Measurements from ENCODE around the gene GPR4. TPM values are rescaled to one million over a fixed set of nuclear protein-coding genes. Genes with fewer than 3 reads are reported as not detected.

The GPR4 gene
- total and polyA plus RNA-seq, 10 donors = 0.33 to 5.6 (median 3.7) TPM

GRCh38 chr19:45567609-45568008 is 34.4 kb downstream of the GPR4 start:
- intact Hi-C loops (cut with DNase I; ENCODE audit: low total_unique reads) = no loop called here
- Histone ChIP-seq H3K4me1 (peaks cover 0 to 40% (median 31%) of the 10 kb centered on the region in 6 donors), H3K27me3 (replicated peaks in 1 of 7) (no peaks in the 10 kb centered on the region), H3K27ac (no peak overlapping the region), H3K36me3 (peaks cover 0 to 9% (median 0%) of the 10 kb centered on the region in 6 donors), H3K9me3 (no peaks in the 10 kb centered on the region), H3K4me3 (no peak overlapping the region)
- 81 to 96% (median 92%) methylated on average over 2 of the region's 2 CpGs for whole genome bisulfite sequencing, 5 donors
- no peak for TF ChIP-seq POLR2A (IDR thresholded peaks at IDR 0.05)
- no peak for TF ChIP-seq POLR2AphosphoS5 (IDR thresholded peaks at IDR 0.05)
- TF ChIP-seq, protein P1, sequence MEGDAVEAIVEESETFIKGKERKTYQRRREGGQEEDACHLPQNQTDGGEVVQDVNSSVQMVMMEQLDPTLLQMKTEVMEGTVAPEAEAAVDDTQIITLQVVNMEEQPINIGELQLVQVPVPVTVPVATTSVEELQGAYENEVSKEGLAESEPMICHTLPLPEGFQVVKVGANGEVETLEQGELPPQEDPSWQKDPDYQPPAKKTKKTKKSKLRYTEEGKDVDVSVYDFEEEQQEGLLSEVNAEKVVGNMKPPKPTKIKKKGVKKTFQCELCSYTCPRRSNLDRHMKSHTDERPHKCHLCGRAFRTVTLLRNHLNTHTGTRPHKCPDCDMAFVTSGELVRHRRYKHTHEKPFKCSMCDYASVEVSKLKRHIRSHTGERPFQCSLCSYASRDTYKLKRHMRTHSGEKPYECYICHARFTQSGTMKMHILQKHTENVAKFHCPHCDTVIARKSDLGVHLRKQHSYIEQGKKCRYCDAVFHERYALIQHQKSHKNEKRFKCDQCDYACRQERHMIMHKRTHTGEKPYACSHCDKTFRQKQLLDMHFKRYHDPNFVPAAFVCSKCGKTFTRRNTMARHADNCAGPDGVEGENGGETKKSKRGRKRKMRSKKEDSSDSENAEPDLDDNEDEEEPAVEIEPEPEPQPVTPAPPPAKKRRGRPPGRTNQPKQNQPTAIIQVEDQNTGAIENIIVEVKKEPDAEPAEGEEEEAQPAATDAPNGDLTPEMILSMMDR (IDR thresholded peaks at IDR 0.05 in 8 of 11, conservative IDR thresholded peaks at IDR 0.05 in 3 of 11) = no peak
- DNase-seq = no peak

GRCh38 chr19:45564131-45564780 is 37.8 kb downstream of the GPR4 start:
- H3K27ac ChIP-seq = peak overlapping the region; percentile 36 to 89 (median 73)
- no peak overlapping the region for H3K4me3 ChIP-seq
- TF ChIP-seq POLR2AphosphoS5 (IDR thresholded peaks at IDR 0.05) = peak in 2 of 3 donors; percentile 11 to 42
- TF ChIP-seq, protein P1 (IDR thresholded peaks at IDR 0.05 in 8 of 11, conservative IDR thresholded peaks at IDR 0.05 in 3 of 11) = no peak
- no peaks in the 10 kb centered on the region for H3K27me3 ChIP-seq (replicated peaks in 1 of 7)
- no peak for DNase-seq
- no peaks in the 10 kb centered on the region for H3K9me3 ChIP-seq
- H3K36me3 ChIP-seq = peaks cover 0 to 16% (median 0%) of the 10 kb centered on the region in 6 donors
- intact Hi-C loops (cut with DNase I; ENCODE audit: low total_unique reads) = no loop called here
- 62 to 78% (median 74%) methylated on average over 5 of the region's 5 CpGs for WGBS, 5 donors
- peaks cover 0 to 63% (median 38%) of the 10 kb centered on the region in 6 donors for H3K4me1 ChIP-seq

GRCh38 chr19:45560686-45561085 is 41.3 kb downstream of the GPR4 start:
- peaks cover 0 to 77% (median 50%) of the 10 kb centered on the region in 6 donors for H3K4me1 ChIP-seq
- H3K4me3 ChIP-seq = no peak overlapping the region
- WGBS, 5 donors = 82 to 93% (median 89%) methylated on average over 10 to 11 of the region's 11 CpGs
- H3K27me3 ChIP-seq (replicated peaks in 1 of 7) = no peaks in the 10 kb centered on the region
- no peak for DNase-seq
- H3K36me3 ChIP-seq = peaks cover 0 to 9% (median 0%) of the 10 kb centered on the region in 6 donors
- H3K27ac ChIP-seq = peak overlapping the region in 2 of 8 donors; percentile 3 to 89
- intact Hi-C loops (cut with DNase I; ENCODE audit: low total_unique reads) = no loop called here
- no peaks in the 10 kb centered on the region for H3K9me3 ChIP-seq
- TF ChIP-seq, protein P1 (IDR thresholded peaks at IDR 0.05 in 8 of 11, conservative IDR thresholded peaks at IDR 0.05 in 3 of 11) = no peak
- no peak for TF ChIP-seq POLR2A (IDR thresholded peaks at IDR 0.05)
- TF ChIP-seq POLR2AphosphoS5 (IDR thresholded peaks at IDR 0.05) = no peak

- TF ChIP-seq POLR2A (IDR thresholded peaks at IDR 0.05) (no peak), POLR2AphosphoS5 (IDR thresholded peaks at IDR 0.05) (no peak)
- TF ChIP-seq, protein P1 (IDR thresholded peaks at IDR 0.05 in 8 of 11, conservative IDR thresholded peaks at IDR 0.05 in 3 of 11) = no peak
- Histone ChIP-seq H3K27me3 (replicated peaks in 1 of 7) (no peaks in the 10 kb centered on the region), H3K27ac (no peak overlapping the region), H3K4me1 (peaks cover 0 to 72% (median 49%) of the 10 kb centered on the region in 6 donors), H3K4me3 (no peak overlapping the region), H3K9me3 (no peaks in the 10 kb centered on the region), H3K36me3 (peaks cover 0 to 9% (median 0%) of the 10 kb centered on the region in 6 donors)
- WGBS, 5 donors = 83 to 95% (median 92%) methylated on average over 5 of the region's 5 CpGs
- intact Hi-C loops (cut with DNase I; ENCODE audit: low total_unique reads) = no loop called here
- DNase-seq = no peak
Measured at GRCh38 chr19:45560038-45560437, 42.0 kb downstream of the GPR4 start.
